Left ventricle myocardium inferior (tissue), 1 donor: ENCODE data around the gene PLCH1. TPM values are rescaled to one million over a fixed set of nuclear protein-coding genes. Genes with fewer than 3 reads are reported as not detected.

Source experiments
- DNase-seq: peaks from one replicate; pipeline ENCODE4 v3.0.0-alpha.2; 2020
- H3K27ac ChIP-seq: fragments of 200-600 bp; replicated peaks from 2 replicates; pipeline ENCODE4 v1.8.0; 2021
- H3K27me3 ChIP-seq: fragments of 200-600 bp; 2 replicates; pipeline ENCODE4 v1.8.0; 2021; ENCODE audit warnings: low read depth
- H3K36me3 ChIP-seq: fragments of 200-600 bp; 2 replicates; pipeline ENCODE4 v1.8.0; 2021
- H3K4me1 ChIP-seq: fragments of 200-600 bp; 2 replicates; pipeline ENCODE4 v1.8.0; 2021
- H3K4me3 ChIP-seq: fragments of 200-600 bp; 2 replicates; pipeline ENCODE4 v1.8.0; 2021; ENCODE audit warnings: mild to moderate bottlenecking, moderate library complexity
- H3K9me3 ChIP-seq: fragments of 200-600 bp; replicated peaks from 2 replicates; pipeline ENCODE4 v1.8.0; 2021
- CTCF ChIP-seq: fragments of 200-600 bp; IDR thresholded peaks from 2 replicates; pipeline ENCODE4 v1.8.0; 2021; ENCODE audit warnings: antibody characterized with exemption, mild to moderate bottlenecking, borderline replicate concordance
- intact Hi-C: fragments of 100-400 bp; cut with micrococcal nuclease; formaldehyde crosslinking; loops from one replicate; pipeline ENCODE4 v1.11.0; 2022
- total RNA-seq: library from RNA; stranded (reverse); fragmentation: NEBNext Ultra II Directional; extraction: Animal tissue kit (Norgen Biotek cat#: 25700); gene quantifications from one replicate; pipeline ENCODE4 v1.2.1, GENCODE V29; 2021
- donor health status: DM: no; HTN: yes; CAD: no; lungs with severe emphysema.

PLCH1 gene
- total RNA-seq, 1 donor from 2014 or later: 0.85 TPM

GRCh38 chr3:155704061-155704460, 40.8 kb downstream of the PLCH1 start:
- TF ChIP-seq CTCF: no peak
- DNase-seq: no peak
- H3K27me3 ChIP-seq: no peaks in the 10 kb centered on the region
- H3K9me3 ChIP-seq: no peaks in the 10 kb centered on the region
- H3K27ac ChIP-seq: peak overlapping the region; percentile 41
- no peak overlapping the region for H3K4me3 ChIP-seq
- H3K4me1 ChIP-seq: no peaks in the 10 kb centered on the region
- no peaks in the 10 kb centered on the region for H3K36me3 ChIP-seq
- intact Hi-C loops: loop anchor here (10.0 kb wide), 1 partner anchor 319 kb away; no protein-coding TSS in a partner anchor

GRCh38 chr3:155702745-155703591, 41.9 kb downstream of the PLCH1 start:
- no peak for TF ChIP-seq CTCF
- H3K4me1 ChIP-seq: no peaks in the 10 kb centered on the region
- intact Hi-C loops: loop anchor here (2.0 to 10.0 kb wide), 2 partner anchors 318 to 350 kb away; no protein-coding TSS in a partner anchor
- no peaks in the 10 kb centered on the region for H3K9me3 ChIP-seq
- H3K36me3 ChIP-seq: no peaks in the 10 kb centered on the region
- DNase-seq: no peak
- no peak overlapping the region for H3K4me3 ChIP-seq
- H3K27ac ChIP-seq: no peak overlapping the region
- no peaks in the 10 kb centered on the region for H3K27me3 ChIP-seq

- Histone ChIP-seq H3K9me3 (no peaks in the 10 kb centered on the region), H3K4me1 (no peaks in the 10 kb centered on the region), H3K4me3 (no peak overlapping the region), H3K36me3 (no peaks in the 10 kb centered on the region), H3K27me3 (no peaks in the 10 kb centered on the region), H3K27ac (peak overlapping the region; percentile 49)
- DNase-seq: no peak
- intact Hi-C loops: loop anchor here (2.0 to 10.0 kb wide), 2 partner anchors 317 to 349 kb away; no protein-coding TSS in a partner anchor
- TF ChIP-seq CTCF: peak; percentile 80
Observed at GRCh38 chr3:155701882-155702465, 42.9 kb downstream of the PLCH1 start.

GRCh38 chr3:155697542-155697941, 47.3 kb downstream of the PLCH1 start:
- Histone ChIP-seq H3K9me3 (no peaks in the 10 kb centered on the region), H3K4me1 (no peaks in the 10 kb centered on the region), H3K27ac (no peak overlapping the region), H3K36me3 (no peaks in the 10 kb centered on the region), H3K4me3 (no peak overlapping the region), H3K27me3 (no peaks in the 10 kb centered on the region)
- no peak for DNase-seq
- intact Hi-C loops: no loop called here
- TF ChIP-seq CTCF: no peak

- no peak for DNase-seq
- H3K36me3 ChIP-seq: no peaks in the 10 kb centered on the region
- H3K27me3 ChIP-seq: no peaks in the 10 kb centered on the region
- no peaks in the 10 kb centered on the region for H3K4me1 ChIP-seq
- TF ChIP-seq CTCF: no peak
- H3K27ac ChIP-seq: no peak overlapping the region
- no peak overlapping the region for H3K4me3 ChIP-seq
- intact Hi-C loops: no loop called here
- no peaks in the 10 kb centered on the region for H3K9me3 ChIP-seq
Observed at GRCh38 chr3:155690921-155691320, 54.0 kb downstream of the PLCH1 start.
